Measurements from ENCODE around the gene DNAJA2.

Gene DNAJA2

GRCh38 chr16:46926470-46927225 lies 46.8 kb downstream of the DNAJA2 start:
- no peaks in the 10 kb centered on the region for H3K9me3 ChIP-seq (ENCODE audit: insufficient read depth, low read depth, low read length)
- no peaks in the 10 kb centered on the region for H3K27me3 ChIP-seq (ENCODE audit: insufficient read depth, low read length)
- 94% methylated on average over 13 of the region's 13 CpGs for WGBS
- no peaks in the 10 kb centered on the region for H3K4me1 ChIP-seq (ENCODE audit: insufficient read depth, low read length)
- no peak overlapping the region for H3K9ac ChIP-seq (ENCODE audit: low read depth, low read length)
- no peak overlapping the region for H3K4me3 ChIP-seq (ENCODE audit: low read length)
- peaks cover 85% of the 10 kb centered on the region for H3K36me3 ChIP-seq (ENCODE audit: insufficient read depth, low read length)
- no peak overlapping the region for H3K27ac ChIP-seq (ENCODE audit: low read depth, low read length)

- peaks cover 92% of the 10 kb centered on the region for H3K36me3 ChIP-seq (ENCODE audit: insufficient read depth, low read length)
- H3K4me3 ChIP-seq (ENCODE audit: low read length) = no peak overlapping the region
- H3K9me3 ChIP-seq (ENCODE audit: insufficient read depth, low read depth, low read length) = no peaks in the 10 kb centered on the region
- H3K4me1 ChIP-seq (ENCODE audit: insufficient read depth, low read length) = no peaks in the 10 kb centered on the region
- H3K9ac ChIP-seq (ENCODE audit: low read depth, low read length) = no peak overlapping the region
- WGBS = 95% methylated on average over 6 of the region's 6 CpGs
- H3K27ac ChIP-seq (ENCODE audit: low read depth, low read length) = no peak overlapping the region
- H3K27me3 ChIP-seq (ENCODE audit: insufficient read depth, low read length) = no peaks in the 10 kb centered on the region
Observed at GRCh38 chr16:46924402-46924801, 49.1 kb downstream of the DNAJA2 start.

GRCh38 chr16:46923513-46924295 lies 49.8 kb downstream of the DNAJA2 start:
- WGBS = 96% methylated on average over 19 of the region's 19 CpGs
- Histone ChIP-seq H3K27me3 (ENCODE audit: insufficient read depth, low read length) (no peaks in the 10 kb centered on the region), H3K9me3 (ENCODE audit: insufficient read depth, low read depth, low read length) (no peaks in the 10 kb centered on the region), H3K9ac (ENCODE audit: low read depth, low read length) (no peak overlapping the region), H3K36me3 (ENCODE audit: insufficient read depth, low read length) (peaks cover 93% of the 10 kb centered on the region), H3K4me3 (ENCODE audit: low read length) (no peak overlapping the region), H3K4me1 (ENCODE audit: insufficient read depth, low read length) (no peaks in the 10 kb centered on the region), H3K27ac (ENCODE audit: low read depth, low read length) (no peak overlapping the region)

- Histone ChIP-seq H3K9ac (ENCODE audit: low read depth, low read length) (no peak overlapping the region), H3K27me3 (ENCODE audit: insufficient read depth, low read length) (no peaks in the 10 kb centered on the region), H3K4me3 (ENCODE audit: low read length) (no peak overlapping the region), H3K4me1 (ENCODE audit: insufficient read depth, low read length) (no peaks in the 10 kb centered on the region), H3K27ac (ENCODE audit: low read depth, low read length) (no peak overlapping the region), H3K9me3 (ENCODE audit: insufficient read depth, low read depth, low read length) (no peaks in the 10 kb centered on the region), H3K36me3 (ENCODE audit: insufficient read depth, low read length) (peaks cover 96% of the 10 kb centered on the region)
- 96% methylated on average over 10 of the region's 10 CpGs for WGBS
Observed at GRCh38 chr16:46922239-46922638, 51.2 kb downstream of the DNAJA2 start.

GRCh38 chr16:46920402-46921068 lies 52.9 kb downstream of the DNAJA2 start:
- peaks cover 94% of the 10 kb centered on the region for H3K36me3 ChIP-seq (ENCODE audit: insufficient read depth, low read length)
- no peaks in the 10 kb centered on the region for H3K9me3 ChIP-seq (ENCODE audit: insufficient read depth, low read depth, low read length)
- H3K9ac ChIP-seq (ENCODE audit: low read depth, low read length) = no peak overlapping the region
- no peaks in the 10 kb centered on the region for H3K4me1 ChIP-seq (ENCODE audit: insufficient read depth, low read length)
- 84% methylated on average over 9 of the region's 9 CpGs for WGBS
- H3K27ac ChIP-seq (ENCODE audit: low read depth, low read length) = no peak overlapping the region
- H3K4me3 ChIP-seq (ENCODE audit: low read length) = no peak overlapping the region
- H3K27me3 ChIP-seq (ENCODE audit: insufficient read depth, low read length) = no peaks in the 10 kb centered on the region

GRCh38 chr16:46918905-46919792 lies 54.3 kb downstream of the DNAJA2 start:
- WGBS = 91% methylated on average over 21 of the region's 21 CpGs
- H3K9me3 ChIP-seq (ENCODE audit: insufficient read depth, low read depth, low read length) = no peaks in the 10 kb centered on the region
- H3K4me1 ChIP-seq (ENCODE audit: insufficient read depth, low read length) = no peaks in the 10 kb centered on the region
- H3K9ac ChIP-seq (ENCODE audit: low read depth, low read length) = peak overlapping the region; percentile 14; the same call in 1 of the 2 replicates
- no peaks in the 10 kb centered on the region for H3K27me3 ChIP-seq (ENCODE audit: insufficient read depth, low read length)
- peaks cover 95% of the 10 kb centered on the region for H3K36me3 ChIP-seq (ENCODE audit: insufficient read depth, low read length)
- H3K4me3 ChIP-seq (ENCODE audit: low read length) = no peak overlapping the region
- no peak overlapping the region for H3K27ac ChIP-seq (ENCODE audit: low read depth, low read length)

GRCh38 chr16:46918400-46918799 lies 55.1 kb downstream of the DNAJA2 start:
- Histone ChIP-seq H3K4me1 (ENCODE audit: insufficient read depth, low read length) (no peaks in the 10 kb centered on the region), H3K27me3 (ENCODE audit: insufficient read depth, low read length) (no peaks in the 10 kb centered on the region), H3K9me3 (ENCODE audit: insufficient read depth, low read depth, low read length) (no peaks in the 10 kb centered on the region), H3K36me3 (ENCODE audit: insufficient read depth, low read length) (peaks cover 95% of the 10 kb centered on the region), H3K4me3 (ENCODE audit: low read length) (no peak overlapping the region), H3K27ac (ENCODE audit: low read depth, low read length) (no peak overlapping the region), H3K9ac (ENCODE audit: low read depth, low read length) (no peak overlapping the region)
- 96% methylated on average over 11 of the region's 11 CpGs for WGBS

GRCh38 chr16:46916980-46917379 lies 56.5 kb downstream of the DNAJA2 start:
- Histone ChIP-seq H3K27me3 (ENCODE audit: insufficient read depth, low read length) (no peaks in the 10 kb centered on the region), H3K27ac (ENCODE audit: low read depth, low read length) (no peak overlapping the region), H3K4me1 (ENCODE audit: insufficient read depth, low read length) (no peaks in the 10 kb centered on the region), H3K9me3 (ENCODE audit: insufficient read depth, low read depth, low read length) (no peaks in the 10 kb centered on the region), H3K36me3 (ENCODE audit: insufficient read depth, low read length) (peaks cover 95% of the 10 kb centered on the region), H3K9ac (ENCODE audit: low read depth, low read length) (no peak overlapping the region), H3K4me3 (ENCODE audit: low read length) (no peak overlapping the region)
- WGBS = 96% methylated on average over 3 of the region's 3 CpGs

GRCh38 chr16:46915483-46916025 lies 57.9 kb downstream of the DNAJA2 start:
- no peak overlapping the region for H3K27ac ChIP-seq (ENCODE audit: low read depth, low read length)
- no peak overlapping the region for H3K4me3 ChIP-seq (ENCODE audit: low read length)
- no peaks in the 10 kb centered on the region for H3K27me3 ChIP-seq (ENCODE audit: insufficient read depth, low read length)
- peaks cover 95% of the 10 kb centered on the region for H3K36me3 ChIP-seq (ENCODE audit: insufficient read depth, low read length)
- no peak overlapping the region for H3K9ac ChIP-seq (ENCODE audit: low read depth, low read length)
- H3K9me3 ChIP-seq (ENCODE audit: insufficient read depth, low read depth, low read length) = no peaks in the 10 kb centered on the region
- 98% methylated on average over 2 of the region's 2 CpGs for WGBS
- H3K4me1 ChIP-seq (ENCODE audit: insufficient read depth, low read length) = no peaks in the 10 kb centered on the region

GRCh38 chr16:46914556-46915201 lies 58.8 kb downstream of the DNAJA2 start:
- Histone ChIP-seq H3K9me3 (ENCODE audit: insufficient read depth, low read depth, low read length) (no peaks in the 10 kb centered on the region), H3K27me3 (ENCODE audit: insufficient read depth, low read length) (no peaks in the 10 kb centered on the region), H3K36me3 (ENCODE audit: insufficient read depth, low read length) (peaks cover 97% of the 10 kb centered on the region), H3K4me1 (ENCODE audit: insufficient read depth, low read length) (no peaks in the 10 kb centered on the region), H3K4me3 (ENCODE audit: low read length) (no peak overlapping the region), H3K9ac (ENCODE audit: low read depth, low read length) (no peak overlapping the region), H3K27ac (ENCODE audit: low read depth, low read length) (no peak overlapping the region)
- 97% methylated on average over 11 of the region's 11 CpGs for WGBS
